RWPE1 (cell line): ENCODE data around the gene OGFOD2.

ENCODE experiments used
- CTCF ChIA-PET: fragments of 350-600 bp; sonication (Branson Sonifier 250); formaldehyde crosslinking; extraction: SDS; loops from one replicate; lab custom pipeline; 2021; lab: Yijun Ruan, JAX
- POLR2A ChIA-PET: fragments of 400-600 bp; formaldehyde crosslinking; extraction: SDS; loops from one replicate; lab custom pipeline; 2020; ENCODE audit warnings: antibody characterized with exemption; ENCODE audit not compliant: low non-redundant PET; lab: Yijun Ruan, JAX
- DNase-seq: peaks from one replicate; pipeline ENCODE4 v3.0.0; 2012; ENCODE audit warnings: low spot score
- H3K27ac ChIP-seq: fragments of 450-650 bp; 2 replicates; pipeline ENCODE4 v1.5.1; 2017
- TF ChIP-seq, protein P1 (sequence below): fragments of 450-650 bp; conservative IDR thresholded peaks from 2 replicates; pipeline ENCODE4 v1.5.1; 2017; ENCODE audit warnings: low read depth, mild to moderate bottlenecking

Gene OGFOD2

DNA sequence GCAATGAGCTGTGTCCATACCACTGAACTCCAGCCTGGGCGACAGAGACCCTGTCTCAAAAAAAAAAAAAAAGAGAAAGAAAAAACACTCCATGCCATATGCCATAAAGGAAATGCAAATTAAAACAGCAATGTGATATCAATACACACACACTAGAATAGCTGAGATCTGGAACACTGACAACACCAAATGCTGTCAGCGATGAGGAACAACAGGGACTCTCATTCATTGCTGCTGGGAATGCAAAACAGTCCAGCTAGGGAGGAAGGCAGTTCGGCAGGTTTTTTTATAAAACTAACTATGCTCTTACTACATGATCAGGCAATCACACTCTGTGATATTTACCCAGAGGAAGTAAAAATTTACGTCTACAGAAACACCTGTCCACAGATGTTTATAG is 5.4 kb upstream of the OGFOD2 start:
- H3K27ac ChIP-seq: no peak overlapping the region
- ChIA-PET CTCF (interaction anchor here (1.0 kb wide), 1 partner anchor 11 kb away, joined by 3 read pairs; the partner anchor contains the start of gene ARL6IP4), POLR2A (interaction anchor here (0.7 kb wide), 1 partner anchor 263 kb away, joined by 5 read pairs; no protein-coding TSS in a partner anchor)
- no peak for DNase-seq
- TF ChIP-seq, protein P1, sequence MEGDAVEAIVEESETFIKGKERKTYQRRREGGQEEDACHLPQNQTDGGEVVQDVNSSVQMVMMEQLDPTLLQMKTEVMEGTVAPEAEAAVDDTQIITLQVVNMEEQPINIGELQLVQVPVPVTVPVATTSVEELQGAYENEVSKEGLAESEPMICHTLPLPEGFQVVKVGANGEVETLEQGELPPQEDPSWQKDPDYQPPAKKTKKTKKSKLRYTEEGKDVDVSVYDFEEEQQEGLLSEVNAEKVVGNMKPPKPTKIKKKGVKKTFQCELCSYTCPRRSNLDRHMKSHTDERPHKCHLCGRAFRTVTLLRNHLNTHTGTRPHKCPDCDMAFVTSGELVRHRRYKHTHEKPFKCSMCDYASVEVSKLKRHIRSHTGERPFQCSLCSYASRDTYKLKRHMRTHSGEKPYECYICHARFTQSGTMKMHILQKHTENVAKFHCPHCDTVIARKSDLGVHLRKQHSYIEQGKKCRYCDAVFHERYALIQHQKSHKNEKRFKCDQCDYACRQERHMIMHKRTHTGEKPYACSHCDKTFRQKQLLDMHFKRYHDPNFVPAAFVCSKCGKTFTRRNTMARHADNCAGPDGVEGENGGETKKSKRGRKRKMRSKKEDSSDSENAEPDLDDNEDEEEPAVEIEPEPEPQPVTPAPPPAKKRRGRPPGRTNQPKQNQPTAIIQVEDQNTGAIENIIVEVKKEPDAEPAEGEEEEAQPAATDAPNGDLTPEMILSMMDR: no peak

GRCh38 chr12:122974274-122974891 is 661 bp upstream of the OGFOD2 start:
- TF ChIP-seq, protein P1: no peak
- POLR2A ChIA-PET: interaction anchor here (0.6 kb wide), 1 partner anchor 731 kb away, joined by 6 read pairs; no protein-coding TSS in a partner anchor
- H3K27ac ChIP-seq: peak overlapping the region; percentile 97
- DNase-seq: peak; percentile 95
- CTCF ChIA-PET: interaction anchor here (0.5 to 0.6 kb wide), 3 partner anchors 18 to 279 kb away, joined by 3 to 4 read pairs (median 3); no protein-coding TSS in a partner anchor

DNA sequence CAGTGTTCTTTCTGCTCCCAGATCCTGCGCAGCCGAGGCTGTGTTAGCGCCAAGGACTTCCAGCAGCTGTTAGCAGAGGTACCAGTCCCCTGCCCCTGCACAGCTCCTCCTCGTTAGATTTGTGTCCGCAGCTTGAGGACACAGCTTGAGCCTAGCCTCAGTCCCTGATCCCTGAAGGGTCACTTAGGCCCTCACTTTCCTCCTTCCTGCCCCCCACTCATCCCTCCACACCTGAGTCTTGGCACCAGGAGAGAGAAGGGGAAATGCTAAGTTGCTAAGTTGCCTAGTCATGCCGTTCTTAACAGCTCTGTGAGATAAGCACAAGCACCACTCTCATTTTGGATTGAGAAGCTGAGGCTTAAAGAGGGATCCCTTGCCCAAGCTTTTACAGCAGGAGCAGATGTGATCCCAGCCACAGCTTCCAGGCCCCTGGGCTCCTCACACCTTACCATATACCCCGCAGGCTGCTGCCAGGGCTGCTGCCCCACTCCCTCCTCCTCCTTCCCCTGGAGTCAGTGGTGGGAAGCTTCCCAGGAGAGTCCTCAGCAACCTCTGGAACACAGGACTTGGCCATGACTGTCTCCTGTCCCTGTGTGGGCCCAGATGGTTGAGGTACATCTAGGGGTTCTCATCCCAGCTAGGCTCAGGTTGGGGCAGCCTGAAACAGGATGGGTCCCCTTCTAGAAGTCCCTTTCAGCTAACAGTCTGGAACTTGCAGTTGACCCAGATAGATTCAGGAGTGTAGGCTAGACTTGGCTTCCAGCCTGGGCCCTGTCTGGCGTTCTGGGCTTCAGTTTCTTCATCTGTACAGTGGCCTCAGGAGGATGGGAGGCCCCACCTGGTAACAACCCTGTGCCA is 975 bp downstream of the OGFOD2 start:
- no peak for DNase-seq
- POLR2A ChIA-PET: interaction anchor here (0.5 to 1.6 kb wide), 4 partner anchors 8 to 257 kb away, joined by 3 to 7 read pairs (median 4); partner anchors contain the start of gene MTRFR
- TF ChIP-seq, protein P1: no peak
- CTCF ChIA-PET: interaction anchor here (1.1 kb wide), 1 partner anchor 23 kb away, joined by 3 read pairs; no protein-coding TSS in a partner anchor
- H3K27ac ChIP-seq: peak overlapping the region; percentile 97

- TF ChIP-seq, protein P1: no peak
- ChIA-PET POLR2A (interaction anchor here (0.6 to 1.3 kb wide), 2 partner anchors 110 to 257 kb away, joined by 3 to 4 read pairs; partner anchors contain the start of gene MTRFR), CTCF (no interaction called here)
- peak overlapping the region; percentile 97 for H3K27ac ChIP-seq
- DNase-seq: no peak
Observed at GRCh38 chr12:122976648-122976975, 1.6 kb downstream of the OGFOD2 start.

DNA sequence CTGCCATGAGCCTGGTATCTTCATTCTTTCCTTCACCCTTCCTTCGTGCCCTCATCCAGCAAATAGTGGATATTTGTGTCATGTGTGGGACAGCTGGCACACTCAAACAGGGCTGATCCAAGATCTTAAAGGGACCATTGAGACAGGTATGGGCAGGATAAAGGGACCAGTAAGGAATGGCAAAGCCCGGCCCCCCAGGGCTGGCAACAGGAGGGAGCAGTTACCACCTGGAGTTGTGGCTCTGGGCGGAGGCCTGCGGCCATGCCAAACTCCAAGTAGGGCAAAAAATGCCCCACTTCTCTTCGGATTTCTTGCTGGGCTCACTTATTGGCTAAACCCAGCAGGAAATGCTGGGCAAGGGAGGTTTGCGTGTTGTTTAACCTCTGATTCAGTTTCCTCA is 2.1 kb downstream of the OGFOD2 start:
- peak overlapping the region; percentile 97 for H3K27ac ChIP-seq
- ChIA-PET POLR2A (interaction anchor here (0.6 kb wide), 1 partner anchor 256 kb away, joined by 4 read pairs; the partner anchor contains the start of gene MTRFR), CTCF (no interaction called here)
- DNase-seq: no peak
- TF ChIP-seq, protein P1: no peak

GRCh38 chr12:122977655-122978392 is 2.8 kb downstream of the OGFOD2 start:
- TF ChIP-seq, protein P1: no peak
- CTCF ChIA-PET: interaction anchor here (0.6 kb wide), 1 partner anchor 219 kb away, joined by 5 read pairs; no protein-coding TSS in a partner anchor
- DNase-seq: no peak
- POLR2A ChIA-PET: no interaction called here
- peak overlapping the region; percentile 97 for H3K27ac ChIP-seq
